Panc1 (cell line): ENCODE results near the gene ZBTB43.

ENCODE experiments used
- CTCF ChIP-seq: fragments of 450-650 bp; IDR thresholded peaks from 2 replicates; pipeline ENCODE4 v1.5.1; 2017; ENCODE audit warnings: mild to moderate bottlenecking
- TCF7L2 ChIP-seq: IDR thresholded peaks from 2 replicates; pipeline ENCODE4 v1.6.1; 2011; ENCODE audit warnings: mild to moderate bottlenecking, low read depth, low read length, inconsistent platforms

GRCh38 chr9:126885131-126885641 lies 80.3 kb downstream of the ZBTB43 start:
- TF ChIP-seq CTCF (no peak), TCF7L2 (no peak)
